GM21360 (cell line): Measurements from ENCODE around the gene AVPI1.
"Not testable (repeated sequence)": the region's sequence is repeated elsewhere in the genome, so short reads cannot be mapped to it uniquely, and the experiment has no call there.

ENCODE experiments used
- ATAC-seq: cut with Tn5 transposase; IDR thresholded peaks from one replicate; pipeline ENCODE4 v1.9.1; 2021; ENCODE audit warnings: mild to moderate bottlenecking, moderate library complexity; ENCODE audit not compliant: unreplicated experiment

Gene AVPI1

GRCh38 chr10:97642471-97643159 is 44.4 kb downstream of the AVPI1 start:
- not testable (repeated sequence) for ATAC-seq

GRCh38 chr10:97640868-97641811 is 45.9 kb downstream of the AVPI1 start:
- ATAC-seq: peak; percentile 17

GRCh38 chr10:97640174-97640867 is 46.7 kb downstream of the AVPI1 start, which contains the start of gene PI4K2A:
PI4K2A (plus strand) TSS chr10:97640671; CDS start chr10:97640743, 72 bp downstream.
- ATAC-seq: peak; percentile 97

- not testable (repeated sequence) for ATAC-seq
Measured at GRCh38 chr10:97639090-97639489, 48.0 kb downstream of the AVPI1 start.

GRCh38 chr10:97635577-97635976 is 51.5 kb downstream of the AVPI1 start:
- no peak for ATAC-seq

- no peak for ATAC-seq
Measured at GRCh38 chr10:97633921-97634320, 53.1 kb downstream of the AVPI1 start.

- ATAC-seq: peak; percentile 98
Measured at GRCh38 chr10:97632949-97633884, 53.8 kb downstream of the AVPI1 start, which contains the start of gene MORN4. MORN4 (minus strand) TSS chr10:97633500; CDS start chr10:97619653, 13,847 bp downstream.

- no peak for ATAC-seq
Measured at GRCh38 chr10:97631098-97631497, 55.9 kb downstream of the AVPI1 start.

- no peak for ATAC-seq
Measured at GRCh38 chr10:97629289-97629688, 57.8 kb downstream of the AVPI1 start.

- ATAC-seq: no peak
Measured at GRCh38 chr10:97628228-97628627, 58.8 kb downstream of the AVPI1 start.

GRCh38 chr10:97627731-97628130 is 59.3 kb downstream of the AVPI1 start:
- no peak for ATAC-seq
